GM19324 (cell line): Measurements from ENCODE around the gene PCDHGA2.
"Not testable (repeated sequence)": the region's sequence is repeated elsewhere in the genome, so short reads cannot be mapped to it uniquely, and the experiment has no call there.

Experiments used
- ATAC-seq: cut with Tn5 transposase; IDR thresholded peaks from one replicate; pipeline ENCODE4 v1.9.1; 2021; ENCODE audit warnings: mild to moderate bottlenecking, moderate library complexity; ENCODE audit not compliant: unreplicated experiment, low FRiP score

The PCDHGA2 gene

GRCh38 chr5:141375444-141376155 is 37.0 kb downstream of the PCDHGA2 start:
- not testable (repeated sequence) for ATAC-seq

GRCh38 chr5:141382469-141383294 is 44.1 kb downstream of the PCDHGA2 start, which contains the start of gene PCDHGA7:
Gene PCDHGA7 (plus strand): TSS chr5:141382742. CDS start chr5:141382900, 158 bp downstream.
- no peak for ATAC-seq

GRCh38 chr5:141383345-141383744 is 44.8 kb downstream of the PCDHGA2 start:
- ATAC-seq: no peak

- ATAC-seq: no peak
Observed at GRCh38 chr5:141384471-141385267, 46.1 kb downstream of the PCDHGA2 start.

GRCh38 chr5:141387557-141388311 is 49.2 kb downstream of the PCDHGA2 start, which contains the start of gene PCDHGB4:
Gene PCDHGB4 (plus strand): TSS chr5:141387698. CDS start chr5:141387885, 187 bp downstream.
- ATAC-seq: not testable (repeated sequence)

- ATAC-seq: no peak
Observed at GRCh38 chr5:141388661-141389060, 50.1 kb downstream of the PCDHGA2 start.

- no peak for ATAC-seq
Observed at GRCh38 chr5:141389153-141390042, 50.8 kb downstream of the PCDHGA2 start.

- ATAC-seq: no peak
Observed at GRCh38 chr5:141392429-141393198, 54.1 kb downstream of the PCDHGA2 start, which contains the start of gene PCDHGA8. Gene PCDHGA8 (plus strand): TSS chr5:141392633. CDS start chr5:141392814, 181 bp downstream.
